ENCODE data around the gene COX7C.

DNA sequence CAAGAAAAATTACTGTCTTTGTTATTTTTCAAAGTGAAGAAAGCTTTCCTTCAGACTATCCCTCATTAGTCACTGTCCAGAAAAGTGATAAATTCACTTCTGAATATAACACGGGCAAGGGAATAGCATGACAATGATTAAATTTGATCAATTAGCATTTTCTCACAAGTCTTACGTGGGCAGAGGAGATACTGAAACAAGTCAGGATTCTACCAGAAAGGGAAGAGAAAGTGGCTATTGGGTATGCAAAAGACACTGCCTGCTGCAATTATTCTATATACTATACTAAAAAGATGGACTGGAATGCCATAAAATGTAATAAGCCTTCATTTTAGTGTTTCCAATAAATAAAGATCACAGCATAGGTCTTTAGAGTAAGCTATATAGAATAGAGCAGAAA lies 7.4 kb downstream of the COX7C start:
- TF ChIP-seq POLR2AphosphoS5 (IDR thresholded peaks at IDR 0.05; ENCODE audit: low read depth) (no peak), SPI1 (IDR thresholded peaks at IDR 0.05; ENCODE audit: borderline replicate concordance, low read depth) (no peak), GABPA (IDR thresholded peaks at IDR 0.05; ENCODE audit: low read depth) (no peak)
- TF ChIP-seq, protein P1, sequence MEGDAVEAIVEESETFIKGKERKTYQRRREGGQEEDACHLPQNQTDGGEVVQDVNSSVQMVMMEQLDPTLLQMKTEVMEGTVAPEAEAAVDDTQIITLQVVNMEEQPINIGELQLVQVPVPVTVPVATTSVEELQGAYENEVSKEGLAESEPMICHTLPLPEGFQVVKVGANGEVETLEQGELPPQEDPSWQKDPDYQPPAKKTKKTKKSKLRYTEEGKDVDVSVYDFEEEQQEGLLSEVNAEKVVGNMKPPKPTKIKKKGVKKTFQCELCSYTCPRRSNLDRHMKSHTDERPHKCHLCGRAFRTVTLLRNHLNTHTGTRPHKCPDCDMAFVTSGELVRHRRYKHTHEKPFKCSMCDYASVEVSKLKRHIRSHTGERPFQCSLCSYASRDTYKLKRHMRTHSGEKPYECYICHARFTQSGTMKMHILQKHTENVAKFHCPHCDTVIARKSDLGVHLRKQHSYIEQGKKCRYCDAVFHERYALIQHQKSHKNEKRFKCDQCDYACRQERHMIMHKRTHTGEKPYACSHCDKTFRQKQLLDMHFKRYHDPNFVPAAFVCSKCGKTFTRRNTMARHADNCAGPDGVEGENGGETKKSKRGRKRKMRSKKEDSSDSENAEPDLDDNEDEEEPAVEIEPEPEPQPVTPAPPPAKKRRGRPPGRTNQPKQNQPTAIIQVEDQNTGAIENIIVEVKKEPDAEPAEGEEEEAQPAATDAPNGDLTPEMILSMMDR (IDR thresholded peaks at IDR 0.05; ENCODE audit: insufficient read depth, low read length): no peak
- TF ChIP-seq, protein P2, sequence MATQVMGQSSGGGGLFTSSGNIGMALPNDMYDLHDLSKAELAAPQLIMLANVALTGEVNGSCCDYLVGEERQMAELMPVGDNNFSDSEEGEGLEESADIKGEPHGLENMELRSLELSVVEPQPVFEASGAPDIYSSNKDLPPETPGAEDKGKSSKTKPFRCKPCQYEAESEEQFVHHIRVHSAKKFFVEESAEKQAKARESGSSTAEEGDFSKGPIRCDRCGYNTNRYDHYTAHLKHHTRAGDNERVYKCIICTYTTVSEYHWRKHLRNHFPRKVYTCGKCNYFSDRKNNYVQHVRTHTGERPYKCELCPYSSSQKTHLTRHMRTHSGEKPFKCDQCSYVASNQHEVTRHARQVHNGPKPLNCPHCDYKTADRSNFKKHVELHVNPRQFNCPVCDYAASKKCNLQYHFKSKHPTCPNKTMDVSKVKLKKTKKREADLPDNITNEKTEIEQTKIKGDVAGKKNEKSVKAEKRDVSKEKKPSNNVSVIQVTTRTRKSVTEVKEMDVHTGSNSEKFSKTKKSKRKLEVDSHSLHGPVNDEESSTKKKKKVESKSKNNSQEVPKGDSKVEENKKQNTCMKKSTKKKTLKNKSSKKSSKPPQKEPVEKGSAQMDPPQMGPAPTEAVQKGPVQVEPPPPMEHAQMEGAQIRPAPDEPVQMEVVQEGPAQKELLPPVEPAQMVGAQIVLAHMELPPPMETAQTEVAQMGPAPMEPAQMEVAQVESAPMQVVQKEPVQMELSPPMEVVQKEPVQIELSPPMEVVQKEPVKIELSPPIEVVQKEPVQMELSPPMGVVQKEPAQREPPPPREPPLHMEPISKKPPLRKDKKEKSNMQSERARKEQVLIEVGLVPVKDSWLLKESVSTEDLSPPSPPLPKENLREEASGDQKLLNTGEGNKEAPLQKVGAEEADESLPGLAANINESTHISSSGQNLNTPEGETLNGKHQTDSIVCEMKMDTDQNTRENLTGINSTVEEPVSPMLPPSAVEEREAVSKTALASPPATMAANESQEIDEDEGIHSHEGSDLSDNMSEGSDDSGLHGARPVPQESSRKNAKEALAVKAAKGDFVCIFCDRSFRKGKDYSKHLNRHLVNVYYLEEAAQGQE (IDR thresholded peaks at IDR 0.05; ENCODE audit: insufficient replicate concordance, low read depth): no peak

Measured in HL-60 (cell line).